BLaER1 (cell line): Measurements from ENCODE around the gene SLC30A4.

Source experiments
- H3K27ac ChIP-seq: shearing (Covaris generic); formaldehyde crosslinking; 2 replicates; pipeline ENCODE4 v1.8.1; 2022
- H3K27me3 ChIP-seq: shearing (Covaris generic); formaldehyde crosslinking; 2 replicates; pipeline ENCODE4 v1.8.1; 2022
- H3K36me3 ChIP-seq: shearing (Covaris generic); formaldehyde crosslinking; 2 replicates; pipeline ENCODE4 v1.8.1; 2022
- H3K4me1 ChIP-seq: shearing (Covaris generic); formaldehyde crosslinking; 2 replicates; pipeline ENCODE4 v1.8.1; 2022
- H3K4me2 ChIP-seq: shearing (Covaris generic); formaldehyde crosslinking; 2 replicates; pipeline ENCODE4 v1.8.1; 2022
- H3K4me3 ChIP-seq: shearing (Covaris generic); formaldehyde crosslinking; 2 replicates; pipeline ENCODE4 v1.8.1; 2022
- H3K9ac ChIP-seq: shearing (Covaris generic); formaldehyde crosslinking; 2 replicates; pipeline ENCODE4 v1.8.1; 2022
- H3K9me3 ChIP-seq: shearing (Covaris generic); formaldehyde crosslinking; 2 replicates; pipeline ENCODE4 v1.8.1; 2022
- H4K20me1 ChIP-seq: shearing (Covaris generic); formaldehyde crosslinking; 2 replicates; pipeline ENCODE4 v1.8.1; 2022
- Cebpa-rat ChIP-seq: shearing (Covaris generic); IDR thresholded peaks from 2 replicates; pipeline ENCODE4 v1.8.1; 2022

The SLC30A4 gene

GRCh38 chr15:45441036-45441435, 81.5 kb downstream of the SLC30A4 start:
- Histone ChIP-seq H3K9ac (no peak overlapping the region), H3K4me1 (peaks cover 8% of the 10 kb centered on the region), H3K27ac (no peak overlapping the region), H3K4me3 (no peak overlapping the region), H3K27me3 (no peaks in the 10 kb centered on the region), H3K4me2 (no peak overlapping the region), H3K36me3 (no peaks in the 10 kb centered on the region), H3K9me3 (no peaks in the 10 kb centered on the region), H4K20me1 (no peaks in the 10 kb centered on the region)
- TF ChIP-seq Cebpa-rat: no peak

DNA sequence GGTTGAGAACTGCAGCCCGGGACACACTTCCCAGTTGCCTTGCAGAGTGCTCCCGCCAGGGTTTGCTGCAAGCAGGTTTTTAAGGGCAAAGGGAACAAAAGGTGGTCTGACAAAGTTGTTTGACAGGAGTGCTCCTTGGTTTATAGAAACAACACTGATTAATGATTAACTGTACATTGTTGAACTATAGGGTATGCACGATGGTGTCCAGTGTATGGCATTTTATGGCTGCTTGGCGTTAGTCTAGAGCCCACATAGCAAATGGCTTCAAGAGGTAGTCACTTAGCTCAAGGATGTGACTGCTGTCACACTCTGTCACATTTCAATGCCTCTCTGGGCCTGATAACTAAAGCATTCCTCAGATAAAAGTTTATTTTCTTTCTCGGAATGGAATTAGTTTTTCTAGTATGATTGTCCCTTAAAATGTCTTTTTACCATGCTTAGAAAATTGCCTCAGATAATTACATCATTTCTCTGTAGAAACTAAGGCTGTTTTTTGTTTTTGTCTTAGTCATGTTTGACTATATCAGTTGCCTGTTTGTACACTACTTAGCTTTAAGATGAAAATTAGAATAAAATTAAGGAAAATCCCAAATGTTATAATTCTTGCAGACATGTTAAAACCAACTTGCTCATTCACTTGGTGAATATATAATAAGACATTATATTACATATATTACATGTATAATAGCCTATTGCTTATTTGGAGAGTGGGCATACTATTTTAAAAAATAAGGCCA, 82.9 kb downstream of the SLC30A4 start:
- no peak overlapping the region for H3K9ac ChIP-seq
- no peaks in the 10 kb centered on the region for H4K20me1 ChIP-seq
- no peak for TF ChIP-seq Cebpa-rat
- no peaks in the 10 kb centered on the region for H3K27me3 ChIP-seq
- H3K9me3 ChIP-seq: no peaks in the 10 kb centered on the region
- H3K4me2 ChIP-seq: no peak overlapping the region
- no peak overlapping the region for H3K4me3 ChIP-seq
- H3K36me3 ChIP-seq: no peaks in the 10 kb centered on the region
- H3K4me1 ChIP-seq: no peaks in the 10 kb centered on the region
- H3K27ac ChIP-seq: no peak overlapping the region

- Histone ChIP-seq H3K27ac (no peak overlapping the region), H3K27me3 (no peaks in the 10 kb centered on the region), H3K4me3 (no peak overlapping the region), H4K20me1 (no peaks in the 10 kb centered on the region), H3K9me3 (no peaks in the 10 kb centered on the region), H3K4me1 (no peaks in the 10 kb centered on the region), H3K36me3 (no peaks in the 10 kb centered on the region), H3K4me2 (no peak overlapping the region), H3K9ac (no peak overlapping the region)
- TF ChIP-seq Cebpa-rat: no peak
Measured at GRCh38 chr15:45435124-45435903, 87.2 kb downstream of the SLC30A4 start.

- H3K27ac ChIP-seq: no peak overlapping the region
- no peak overlapping the region for H3K4me3 ChIP-seq
- no peak overlapping the region for H3K9ac ChIP-seq
- TF ChIP-seq Cebpa-rat: no peak
- H3K9me3 ChIP-seq: no peaks in the 10 kb centered on the region
- H3K4me2 ChIP-seq: no peak overlapping the region
- no peaks in the 10 kb centered on the region for H3K27me3 ChIP-seq
- no peaks in the 10 kb centered on the region for H4K20me1 ChIP-seq
- no peaks in the 10 kb centered on the region for H3K36me3 ChIP-seq
- H3K4me1 ChIP-seq: no peaks in the 10 kb centered on the region; the same call in 1 of the 2 replicates
Measured at GRCh38 chr15:45434078-45434567, 88.4 kb downstream of the SLC30A4 start.

DNA sequence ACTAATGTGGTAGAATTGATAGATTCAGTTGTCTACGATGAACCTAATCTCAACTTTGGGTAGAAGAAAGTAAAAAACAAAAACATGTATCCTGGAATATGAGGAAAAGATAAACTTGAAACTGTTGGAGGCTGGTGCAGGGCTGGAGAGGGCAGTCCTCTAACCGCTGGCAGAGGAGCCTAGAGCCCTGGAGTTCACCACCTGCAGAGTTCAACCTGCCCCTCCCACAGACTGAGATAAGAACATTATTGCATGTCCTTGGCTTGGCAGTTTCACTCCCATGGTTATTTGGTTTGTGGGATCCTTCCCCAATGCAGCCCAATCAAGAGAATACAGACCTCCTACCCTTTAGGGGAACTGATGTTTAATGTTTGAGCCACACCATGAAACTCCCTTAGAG, 91.0 kb downstream of the SLC30A4 start:
- H3K27me3 ChIP-seq: no peaks in the 10 kb centered on the region
- no peaks in the 10 kb centered on the region for H3K9me3 ChIP-seq
- H3K4me1 ChIP-seq: peaks cover 6% of the 10 kb centered on the region; the same call in 1 of the 2 replicates
- no peaks in the 10 kb centered on the region for H3K36me3 ChIP-seq
- H3K27ac ChIP-seq: no peak overlapping the region
- no peaks in the 10 kb centered on the region for H4K20me1 ChIP-seq
- no peak overlapping the region for H3K4me3 ChIP-seq
- H3K9ac ChIP-seq: no peak overlapping the region
- no peak for TF ChIP-seq Cebpa-rat
- no peak overlapping the region for H3K4me2 ChIP-seq

- Histone ChIP-seq H3K4me2 (no peak overlapping the region), H3K4me1 (peaks cover 6% of the 10 kb centered on the region; the same call in 1 of the 2 replicates), H3K9me3 (no peaks in the 10 kb centered on the region), H4K20me1 (no peaks in the 10 kb centered on the region), H3K27me3 (no peaks in the 10 kb centered on the region), H3K36me3 (no peaks in the 10 kb centered on the region), H3K9ac (no peak overlapping the region), H3K27ac (no peak overlapping the region), H3K4me3 (no peak overlapping the region)
- no peak for TF ChIP-seq Cebpa-rat
Measured at GRCh38 chr15:45429941-45430792, 92.4 kb downstream of the SLC30A4 start.
